HG03575 (cell line): ENCODE measurements around the gene DDR2.

ENCODE experiments used
- ATAC-seq: cut with Tn5 transposase; IDR thresholded peaks from one replicate; pipeline ENCODE4 v1.9.1; 2021; ENCODE audit not compliant: unreplicated experiment, insufficient number of reproducible peaks, low FRiP score; ENCODE audit errors: extremely low read depth

The DDR2 gene

DNA sequence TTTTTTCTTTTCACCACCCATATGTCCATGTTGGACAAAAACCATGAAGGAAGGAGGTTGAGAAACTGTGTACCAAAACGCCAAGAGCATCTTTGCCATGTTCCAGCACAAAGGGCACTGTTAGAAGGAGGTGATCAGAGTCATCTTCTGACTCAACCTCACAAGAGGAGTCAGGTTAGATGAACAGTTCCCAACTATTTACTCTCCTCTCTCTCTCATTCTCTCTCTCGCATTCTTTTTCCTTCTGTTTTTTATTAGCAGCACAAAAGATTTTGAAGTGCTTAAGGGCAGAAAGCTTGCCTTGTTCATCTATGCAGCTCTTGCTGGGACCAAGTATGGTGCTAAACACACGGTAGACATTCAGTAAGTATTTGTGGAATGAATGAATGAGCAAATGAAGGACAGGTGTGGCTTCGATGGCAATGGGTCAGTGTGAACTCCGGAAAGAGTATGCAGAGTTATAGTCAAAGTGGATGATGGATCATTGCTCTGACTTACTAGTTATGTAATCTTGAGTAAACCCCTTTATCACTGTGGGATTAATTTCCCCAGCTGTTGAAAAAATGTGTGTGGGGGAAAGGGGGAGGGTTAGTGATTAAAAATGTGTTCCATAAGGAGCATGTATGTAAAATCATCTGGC lies 33.9 kb downstream of the DDR2 start:
- ATAC-seq: no peak

DNA sequence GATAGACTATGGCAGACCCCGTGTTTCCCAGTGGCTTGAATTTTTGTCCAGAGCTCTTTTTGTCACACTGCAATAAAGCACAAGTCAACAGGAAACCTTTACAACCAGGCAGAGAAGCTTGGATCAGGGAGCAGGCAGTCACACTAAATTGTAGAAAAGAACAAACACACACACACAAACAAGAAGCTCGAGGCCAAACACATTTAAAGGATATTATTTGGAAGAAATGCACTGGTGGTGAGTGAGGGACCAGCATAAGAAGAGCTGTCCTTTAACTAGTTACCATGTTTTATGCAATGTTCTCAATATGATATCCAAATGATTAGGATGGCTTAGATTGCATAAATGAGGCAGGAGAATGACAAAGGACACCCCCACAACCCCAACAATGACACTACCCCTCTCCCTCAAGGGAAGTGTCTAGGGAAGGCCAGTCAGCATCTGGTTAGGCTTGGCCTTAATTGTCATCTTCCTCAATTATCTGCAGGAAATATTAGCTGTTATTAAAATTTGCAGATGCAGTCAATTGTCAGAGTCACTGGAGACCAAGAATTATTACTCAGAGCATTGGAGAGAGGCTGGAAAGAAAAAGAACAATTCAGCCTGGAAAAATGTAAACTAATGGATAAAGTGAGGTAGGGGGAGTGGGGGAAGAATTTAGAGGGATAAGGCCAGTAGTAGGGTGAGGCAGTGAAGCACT lies 35.3 kb downstream of the DDR2 start:
- no peak for ATAC-seq

DNA sequence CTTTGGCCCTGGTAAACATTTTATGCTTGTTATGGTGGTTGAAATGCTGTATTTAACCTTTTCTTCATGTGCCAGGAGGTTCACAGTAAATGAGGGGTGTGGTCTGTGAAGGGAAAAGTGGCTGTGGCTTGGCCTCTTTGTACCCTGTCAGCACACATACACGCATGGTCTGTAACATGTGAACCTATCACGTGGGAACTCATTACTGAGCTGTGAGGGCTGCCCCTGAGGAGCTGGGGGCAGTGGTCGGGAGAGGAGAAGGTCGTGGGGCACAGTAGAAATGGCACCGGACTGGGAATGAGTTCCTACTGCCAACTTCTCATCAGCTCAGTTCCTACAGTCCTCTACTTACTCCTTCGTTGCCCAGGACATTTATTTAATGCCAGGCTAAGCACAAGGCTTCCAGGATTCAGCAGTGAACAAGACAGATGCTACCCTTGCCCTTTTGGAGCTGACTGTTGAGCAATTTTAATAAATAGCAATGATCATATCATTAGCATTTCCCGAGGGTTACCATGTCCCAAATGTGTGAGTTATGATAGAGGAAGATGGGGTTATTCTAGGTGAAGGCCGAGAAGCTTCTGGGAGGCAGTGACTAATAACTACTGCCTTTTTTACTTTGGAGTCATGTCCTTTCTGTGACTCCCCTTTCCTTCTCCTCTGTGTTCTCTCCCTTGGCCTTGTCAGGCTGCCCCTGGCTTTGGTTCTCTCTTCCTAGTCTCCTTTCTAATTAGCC lies 38.8 kb downstream of the DDR2 start:
- ATAC-seq: no peak

DNA sequence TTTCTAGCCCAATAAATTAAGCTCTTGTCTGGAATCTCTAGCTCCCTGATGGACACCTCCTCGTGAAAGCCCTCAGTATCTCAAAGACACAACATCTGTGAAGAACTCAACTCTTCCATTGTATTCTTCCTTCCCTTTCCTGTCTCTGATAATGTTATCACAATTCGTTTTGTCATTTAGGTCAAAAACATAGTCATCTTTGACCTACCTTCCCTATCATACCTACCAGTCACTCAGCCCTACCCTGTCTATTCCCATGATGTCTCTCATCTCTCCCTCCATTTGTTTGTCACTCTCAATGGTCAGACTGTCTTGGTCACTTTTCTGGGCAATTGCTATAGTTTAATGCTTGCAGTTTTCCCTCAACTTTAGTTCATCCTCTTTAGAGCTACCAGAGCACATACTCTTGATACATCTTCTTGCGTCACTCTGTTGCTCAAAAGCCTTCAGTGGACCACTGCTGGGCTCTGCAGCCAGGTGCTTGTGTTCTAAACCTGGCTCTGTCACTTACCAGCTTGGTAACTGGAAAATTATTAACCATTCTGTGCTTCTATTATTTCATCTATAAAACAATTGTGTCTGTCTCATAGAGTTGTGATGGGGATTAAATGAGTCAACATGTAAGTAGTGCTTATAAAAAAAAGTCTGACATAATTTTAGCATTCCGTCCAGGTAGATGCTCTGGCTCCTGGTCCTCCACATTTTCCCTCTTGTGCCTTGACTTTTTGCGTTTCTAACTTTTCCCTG lies 39.6 kb downstream of the DDR2 start:
- no peak for ATAC-seq

DNA sequence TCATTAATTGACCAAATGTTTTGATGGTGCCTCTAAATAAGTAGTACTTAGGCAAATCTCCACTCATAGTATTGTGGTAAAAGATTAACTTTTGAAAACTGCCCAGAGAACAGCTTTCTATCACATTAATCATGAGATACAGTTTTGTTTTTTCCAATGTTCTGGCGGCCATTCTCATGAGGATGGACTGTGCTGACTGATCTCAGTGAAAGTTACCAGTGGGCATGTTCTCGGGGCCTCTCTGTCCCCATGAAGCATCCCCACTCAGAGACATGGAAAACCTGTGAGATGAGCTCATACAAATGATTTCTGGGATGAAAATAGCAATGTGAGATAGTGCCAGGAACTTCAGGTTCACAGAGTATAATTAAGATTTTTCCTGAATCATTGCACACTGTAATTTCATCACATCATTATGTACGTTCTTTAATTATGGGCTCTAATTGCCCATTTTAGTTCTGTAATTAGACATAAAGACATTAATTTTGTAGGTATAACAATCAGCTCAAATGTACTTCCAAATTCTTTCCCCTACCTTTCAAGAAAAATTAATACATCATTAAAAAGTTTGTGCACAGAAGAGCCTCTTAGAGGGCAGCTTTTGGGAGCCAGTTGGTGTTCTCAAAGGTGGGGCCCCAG lies 40.5 kb downstream of the DDR2 start:
- ATAC-seq: no peak

DNA sequence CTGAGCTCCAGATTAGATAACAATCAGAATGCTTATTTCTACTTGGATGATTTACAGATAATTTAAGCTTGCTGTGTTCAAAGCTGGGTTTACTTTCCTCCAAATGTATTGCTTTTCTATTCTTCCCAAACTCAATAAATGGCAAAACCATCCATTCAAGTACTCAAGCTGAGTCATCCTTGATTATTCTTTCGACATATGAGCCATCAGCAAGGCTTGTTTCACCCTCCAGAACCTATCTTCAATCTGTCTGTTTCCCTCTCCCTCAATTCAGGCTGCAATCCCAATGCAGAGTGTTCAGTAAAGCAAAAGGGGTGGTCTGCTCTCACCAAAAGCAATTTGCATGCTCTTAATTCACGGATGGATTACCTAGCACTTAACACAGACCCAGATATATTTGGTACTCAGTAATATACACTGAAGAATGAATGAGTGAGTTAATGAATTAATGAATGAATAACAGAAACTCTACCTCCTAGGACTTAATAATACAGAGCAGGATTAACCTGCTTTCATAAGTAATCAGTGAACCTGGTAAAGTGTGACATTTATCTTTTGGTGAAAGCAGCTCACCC lies 41.9 kb downstream of the DDR2 start:
- no peak for ATAC-seq

DNA sequence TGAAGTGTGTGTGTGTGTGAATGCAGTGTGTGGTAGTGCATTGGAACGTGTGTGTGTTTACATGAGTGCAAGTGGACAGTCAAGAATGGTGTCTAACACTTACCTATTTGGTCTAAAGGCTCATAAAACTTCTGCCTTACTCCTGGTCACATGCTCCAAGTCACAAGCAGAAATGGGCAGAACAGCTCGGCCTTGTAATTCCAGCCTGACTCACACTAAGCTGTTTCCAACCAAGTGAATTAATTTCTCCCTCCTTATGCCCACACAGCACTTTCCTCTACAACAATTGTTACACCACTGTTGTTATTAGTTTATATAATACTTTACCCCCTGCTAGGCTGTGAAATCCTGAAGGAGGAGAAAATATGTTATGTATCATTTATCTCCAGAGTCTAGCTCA lies 43.8 kb downstream of the DDR2 start:
- ATAC-seq: no peak

DNA sequence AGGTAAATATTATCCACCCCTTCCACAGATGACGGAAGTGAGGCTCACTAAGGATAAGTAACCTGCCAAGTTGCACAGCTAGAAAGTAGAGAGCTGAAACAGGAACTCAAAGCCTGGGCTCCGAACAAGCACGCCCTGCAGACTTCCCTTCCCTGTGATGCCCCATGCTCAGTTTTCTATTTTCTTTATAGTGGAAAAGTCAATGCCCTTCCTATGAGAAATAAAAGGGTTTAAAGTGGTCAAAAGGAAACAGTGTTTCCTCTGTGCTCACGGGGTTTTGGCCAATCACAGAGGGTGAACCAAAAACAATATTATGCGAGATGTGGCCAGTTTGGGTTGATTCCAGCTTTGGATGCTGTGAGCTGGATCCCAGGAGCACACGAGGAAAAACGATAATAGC lies 44.5 kb downstream of the DDR2 start:
- ATAC-seq: no peak

DNA sequence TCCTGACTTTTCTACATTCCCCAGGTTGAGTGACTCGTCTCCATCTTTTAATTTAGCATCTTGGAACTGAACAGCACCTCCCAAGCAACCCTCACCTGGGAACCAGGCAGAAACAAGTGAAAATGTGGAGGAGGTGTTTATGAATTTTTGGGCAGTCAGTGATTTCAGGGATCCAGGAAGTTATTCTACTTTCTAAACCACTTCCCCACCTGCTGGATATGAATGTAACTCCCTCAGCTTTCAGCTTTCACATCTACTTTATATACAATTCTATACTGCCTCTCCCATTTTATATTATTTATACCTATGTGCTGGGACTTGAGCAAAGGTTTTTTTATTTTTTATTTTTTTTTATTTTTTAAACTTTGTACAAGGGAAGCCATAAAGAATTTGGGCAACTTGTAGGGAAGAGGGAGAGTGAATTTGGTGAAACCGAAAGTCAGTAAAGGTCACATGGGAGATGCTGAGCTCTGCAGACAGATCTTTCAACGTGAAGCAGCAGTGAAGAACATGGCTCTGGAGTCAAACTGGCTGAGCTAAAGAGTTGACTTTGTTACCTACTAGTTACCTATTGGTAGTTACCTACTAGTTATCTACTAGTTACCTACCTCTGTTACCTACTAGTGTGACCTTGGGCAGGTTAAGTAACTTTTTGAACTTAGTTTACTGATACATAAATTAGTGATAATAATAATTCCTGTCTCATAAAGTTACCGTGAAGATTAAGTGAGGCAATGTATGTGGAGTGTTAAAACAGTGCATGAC lies 45.5 kb downstream of the DDR2 start:
- no peak for ATAC-seq

DNA sequence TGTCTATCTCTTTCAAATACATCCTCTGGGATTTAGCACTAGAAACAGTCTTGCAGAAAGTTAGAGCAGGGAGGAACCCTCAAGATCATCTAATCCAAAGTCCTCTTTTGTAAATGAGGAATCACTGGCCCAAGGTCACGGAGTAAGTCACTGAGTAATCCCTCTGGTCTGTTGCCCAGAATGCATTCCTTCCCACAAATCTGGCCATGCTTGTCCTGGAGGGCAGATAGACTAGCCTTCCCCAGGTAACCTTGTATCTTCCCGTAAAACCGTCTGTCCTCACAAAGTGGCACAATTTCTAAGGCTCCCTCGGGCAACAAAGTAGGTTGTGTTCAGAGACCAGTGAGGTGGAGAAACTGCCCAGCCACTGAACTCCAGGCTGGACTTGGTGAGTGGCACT lies 46.2 kb downstream of the DDR2 start:
- ATAC-seq: no peak

DNA sequence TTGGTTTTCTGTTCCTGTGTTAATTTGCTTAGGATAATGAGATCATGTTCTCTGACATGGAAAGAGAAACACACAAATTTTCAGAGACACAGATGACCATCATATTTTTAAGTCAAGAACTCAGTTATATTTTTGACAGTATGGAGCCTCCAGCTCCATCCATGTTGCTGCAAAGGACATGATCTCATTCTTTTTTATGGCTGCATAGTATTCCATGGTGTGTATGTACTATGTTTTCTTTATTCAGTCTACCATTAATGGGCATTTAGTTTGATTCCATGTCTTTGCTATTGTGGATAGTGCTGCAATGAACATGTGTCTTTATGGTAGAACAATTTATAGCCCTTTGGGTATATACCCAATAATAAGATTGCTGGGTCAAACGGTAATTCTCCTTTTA lies 47.0 kb downstream of the DDR2 start:
- no peak for ATAC-seq

DNA sequence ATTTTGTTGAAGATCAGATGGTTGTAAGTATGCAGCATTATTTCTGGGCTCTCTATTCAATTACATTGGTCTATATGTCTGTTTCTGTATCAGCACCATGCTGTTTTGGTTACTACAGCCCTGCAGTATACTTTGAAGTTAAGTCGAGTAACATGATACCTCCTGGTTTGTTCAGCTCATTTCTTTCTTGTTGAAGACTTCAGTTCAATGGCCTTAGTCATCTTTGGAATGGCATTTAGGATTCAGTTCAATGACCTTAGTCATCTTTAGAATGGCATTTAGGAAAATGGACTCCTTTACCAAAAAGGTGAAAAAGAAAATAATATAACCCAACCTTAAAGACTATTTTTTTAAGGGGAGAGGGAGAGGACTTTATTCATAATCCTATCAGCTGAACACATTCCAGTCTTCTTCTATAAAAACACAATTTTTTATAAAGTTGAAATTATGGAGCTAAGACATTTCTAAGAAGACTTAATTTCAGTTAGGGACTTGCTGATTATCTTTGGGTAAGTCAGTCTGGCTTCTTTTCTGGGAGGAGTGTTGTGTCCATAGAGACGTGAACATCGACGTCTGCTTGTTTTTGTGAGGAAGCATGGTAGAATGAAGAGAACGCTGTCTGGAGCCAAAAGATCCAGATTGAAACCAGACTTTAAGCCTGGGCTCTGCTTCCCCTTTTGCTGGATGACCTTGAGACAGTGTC lies 48.3 kb downstream of the DDR2 start:
- no peak for ATAC-seq

DNA sequence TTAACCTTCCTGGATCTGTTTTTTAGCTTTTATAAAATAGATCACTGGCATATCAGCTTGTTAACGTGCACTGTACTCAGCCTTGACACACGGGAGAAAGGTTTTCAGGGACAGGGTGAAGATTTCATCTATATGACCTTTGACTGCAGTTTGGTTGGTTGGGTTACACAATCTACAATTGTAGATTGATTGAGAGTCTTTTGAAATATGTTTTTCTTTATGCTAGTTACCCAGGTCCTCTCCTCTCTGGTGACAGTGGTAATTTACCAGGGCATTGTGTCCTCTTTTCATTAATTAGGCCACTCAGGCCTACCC lies 48.8 kb downstream of the DDR2 start:
- no peak for ATAC-seq

DNA sequence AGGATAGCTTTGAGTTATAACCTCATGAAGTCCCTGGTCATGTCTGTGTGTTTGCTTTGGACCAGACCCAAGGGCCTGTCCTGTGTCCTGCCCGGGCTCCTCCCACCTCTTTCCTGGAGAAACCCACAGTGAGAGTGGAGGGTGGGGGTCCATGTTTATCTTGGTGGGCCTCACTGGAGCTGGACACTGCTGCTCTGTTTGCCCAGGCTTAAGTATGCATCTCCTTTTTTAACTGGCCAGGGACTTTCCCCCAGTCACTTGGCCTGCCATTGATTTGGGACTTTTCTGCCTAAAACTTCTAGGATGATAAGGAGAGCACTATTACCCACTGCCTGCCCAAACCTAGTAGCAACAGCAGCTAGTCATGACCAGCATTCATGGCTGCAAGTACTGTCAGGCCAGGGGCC lies 49.8 kb downstream of the DDR2 start:
- ATAC-seq: no peak

DNA sequence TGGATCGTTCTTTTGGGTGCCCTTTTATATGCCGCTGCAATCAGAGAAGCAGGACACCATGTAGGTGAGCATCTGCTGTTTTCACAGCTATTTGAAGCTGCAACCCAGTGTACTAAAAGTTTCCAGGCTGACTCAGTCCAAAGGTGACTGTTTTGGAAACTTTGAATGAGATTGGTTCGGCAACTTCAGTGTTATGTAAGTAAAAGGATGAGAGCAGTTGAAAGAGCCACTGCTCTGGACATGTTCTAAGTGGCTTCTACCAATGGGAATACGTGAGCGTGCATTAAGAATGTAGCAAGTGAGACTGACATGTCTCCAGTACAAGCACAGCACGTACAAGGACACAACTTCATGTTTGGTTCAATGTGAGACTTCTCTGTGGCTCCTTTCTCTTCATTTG lies 55.6 kb downstream of the DDR2 start:
- no peak for ATAC-seq

DNA sequence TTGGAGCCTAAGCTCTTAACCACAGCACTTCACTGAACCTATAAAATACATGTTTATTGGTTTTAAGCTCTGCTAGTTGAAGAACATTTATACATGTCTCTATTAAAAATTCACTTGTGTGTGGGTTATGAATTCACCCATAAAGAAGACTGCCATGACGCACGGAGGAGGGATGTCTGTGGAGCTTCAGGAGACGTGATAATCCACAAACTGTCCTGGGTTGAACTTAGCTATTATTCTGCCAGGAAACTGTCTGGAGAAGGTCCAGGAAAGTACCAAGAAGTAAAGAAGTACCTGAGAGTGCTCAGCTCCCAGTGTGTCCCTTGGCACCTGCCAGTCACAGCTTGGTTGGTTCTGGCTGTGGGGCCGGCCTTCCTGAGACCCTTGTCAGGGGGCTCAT lies 56.3 kb downstream of the DDR2 start:
- no peak for ATAC-seq

DNA sequence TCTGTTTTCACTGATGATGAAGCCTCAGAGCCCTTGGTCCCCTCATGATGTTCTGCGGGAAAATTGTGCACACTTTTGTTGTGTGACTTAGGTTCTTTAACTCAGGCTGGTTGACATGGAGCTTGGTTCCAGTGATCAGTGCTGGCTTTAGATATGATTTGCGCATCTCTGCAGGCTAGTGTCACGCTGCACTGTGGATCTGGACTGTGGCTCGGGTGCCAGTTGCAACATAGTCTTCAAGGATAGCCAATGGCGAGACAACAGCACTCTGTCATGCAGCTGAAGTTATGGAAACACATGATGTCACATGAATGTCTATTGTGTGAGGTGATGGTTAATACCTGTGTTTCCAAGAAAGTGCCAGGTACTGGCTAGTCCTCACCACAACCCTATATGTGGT lies 56.7 kb downstream of the DDR2 start:
- no peak for ATAC-seq
